K562 (cell line): ENCODE data around the gene GNB2. TPM values are rescaled to one million over a fixed set of nuclear protein-coding genes. Genes with fewer than 3 reads are reported as not detected.

Source experiments
- BRF1 ChIP-seq: IDR thresholded peaks from 3 replicates; pipeline ENCODE4 v1.6.1; 2011; ENCODE audit warnings: borderline replicate concordance, mild to moderate bottlenecking; ENCODE audit not compliant: insufficient read length; ENCODE audit errors: extremely low read depth
- CBFA2T2 ChIP-seq: fragments of 450-650 bp; conservative IDR thresholded peaks from 2 replicates; pipeline ENCODE4 v1.6.1; 2017; ENCODE audit warnings: mild to moderate bottlenecking
- COPS2 ChIP-seq: fragments of 450-650 bp; conservative IDR thresholded peaks from 2 replicates; pipeline ENCODE4 v1.6.1; 2016; ENCODE audit warnings: mild to moderate bottlenecking, moderate library complexity
- CREB5 ChIP-seq: fragments of 250-450 bp; sonication (Bioruptor Pico); IDR thresholded peaks from 2 replicates; pipeline ENCODE4 v1.5.0; 2020; ENCODE audit warnings: mild to moderate bottlenecking
- DNMT1 ChIP-seq: fragments of 450-650 bp; IDR thresholded peaks from 2 replicates; pipeline ENCODE4 v1.6.1; 2016; ENCODE audit warnings: antibody characterized with exemption, mild to moderate bottlenecking
- ELF2 ChIP-seq: fragments of 250-450 bp; sonication (Bioruptor Pico); IDR thresholded peaks from 2 replicates; pipeline ENCODE4 v1.5.0; 2021; ENCODE audit warnings: mild to moderate bottlenecking
- FOXA1 ChIP-seq: fragments of 450-650 bp; IDR thresholded peaks from 2 replicates; pipeline ENCODE4 v1.6.1; 2016; ENCODE audit warnings: mild to moderate bottlenecking, borderline replicate concordance
- FUS ChIP-seq: fragments of 200-400 bp; formaldehyde crosslinking; optimal IDR thresholded peaks from 2 replicates; pipeline ENCODE3; 2017; ENCODE audit warnings: low read depth, low read length
- HDAC2 ChIP-seq: fragments of 450-650 bp; IDR thresholded peaks from 2 replicates; pipeline ENCODE4 v1.6.1; 2016; ENCODE audit warnings: mild to moderate bottlenecking
- HDAC8 ChIP-seq: fragments of 450-650 bp; IDR thresholded peaks from 2 replicates; pipeline ENCODE4 v1.6.1; 2016; ENCODE audit warnings: mild to moderate bottlenecking, missing genetic modification characterization, moderate library complexity, missing compliant biosample characterization
- MAFF ChIP-seq: IDR thresholded peaks from 2 replicates; pipeline ENCODE4 v1.6.1; 2012; ENCODE audit warnings: low read length, improper control_type of control experiment
- POLR2B ChIP-seq: fragments of 450-650 bp; IDR thresholded peaks from 2 replicates; pipeline ENCODE4 v1.6.1; 2018; ENCODE audit warnings: low read depth; ENCODE audit not compliant: partially characterized antibody
- SIN3A ChIP-seq, 2 experiments: fragments of 150-350 bp in 1 of 2; IDR thresholded peaks; 2 replicates each; pipeline ENCODE4 v1.6.1; 2011 to 2016; ENCODE audit warnings: borderline replicate concordance in 2 of 2, low read depth in 2 of 2, low read length in 2 of 2, mild to moderate bottlenecking in 2 of 2, moderate library complexity in 2 of 2; ENCODE audit not compliant: control insufficient read depth in 1 of 2
- SUPT5H ChIP-seq: fragments of 450-650 bp; IDR thresholded peaks from 2 replicates; pipeline ENCODE4 v1.6.1; 2016
- TFAP4 ChIP-seq: sonication (generic); formaldehyde crosslinking; IDR thresholded peaks from 2 replicates; pipeline ENCODE4 v1.8.0; 2022; ENCODE audit warnings: missing genetic modification reagents, mild to moderate bottlenecking, moderate library complexity, borderline replicate concordance
- USF1 ChIP-seq: sonication (generic); formaldehyde crosslinking; IDR thresholded peaks from 2 replicates; pipeline ENCODE4 v1.9.0; 2022; ENCODE audit warnings: mild to moderate bottlenecking, missing genetic modification reagents
- ZBTB7A ChIP-seq: IDR thresholded peaks from 2 replicates; pipeline ENCODE4 v1.6.1; 2011; ENCODE audit warnings: low read depth, mild to moderate bottlenecking, low read length, moderate library complexity, borderline replicate concordance; ENCODE audit not compliant: control insufficient read depth
- ZFP36 ChIP-seq: fragments of 150-350 bp; IDR thresholded peaks from 2 replicates; pipeline ENCODE4 v1.6.1; 2018; ENCODE audit warnings: low read length, low read depth; ENCODE audit not compliant: partially characterized antibody
- ZFX ChIP-seq: sonication (generic); formaldehyde crosslinking; IDR thresholded peaks from 2 replicates; pipeline ENCODE4 v1.8.0; 2022; ENCODE audit warnings: mild to moderate bottlenecking, missing genetic modification reagents, moderate library complexity
- ZNF175 ChIP-seq: fragments of 200-800 bp; sonication (Bioruptor generic); IDR thresholded peaks from 2 replicates; pipeline ENCODE4 v1.6.1; 2016; ENCODE audit warnings: low read depth, mild to moderate bottlenecking, missing genetic modification characterization, missing compliant biosample characterization
- ZNF217 ChIP-seq: sonication (generic); formaldehyde crosslinking; IDR thresholded peaks from 2 replicates; pipeline ENCODE4 v1.8.0; 2022; ENCODE audit warnings: mild to moderate bottlenecking, missing genetic modification reagents
- ZNF695 ChIP-seq: fragments of 450-650 bp; formaldehyde crosslinking; IDR thresholded peaks from 2 replicates; pipeline ENCODE4 v1.4.0; 2020; ENCODE audit warnings: mild to moderate bottlenecking, moderate library complexity
- polyA plus RNA-seq, 8 experiments: library from polyadenylated mRNA; depleted of rRNA in 4 of 8; stranded (reverse) in 5 of 8; unstranded in 3 of 8; fragments of >200 nt; fragmentation: Nextera tagmentation in 2 of 8; fragmentation: Illumina TruSeq in 1 of 8; extraction: Ambion mirVana in 2 of 8; extraction: Trizol in 1 of 8; gene quantifications; 2 replicates each; pipeline versions ENCODE4 v1.2.1 to v1.2.3, GENCODE V29; 2011 to 2014; ENCODE audit warnings: inconsistent platforms in 1 of 8, missing spikeins in 1 of 8
- total RNA-seq, 7 experiments: library from RNA; depleted of rRNA in 6 of 7; stranded (reverse); fragments of >200 nt in 6 of 7; fragmentation: Illumina TruSeq in 2 of 7; extraction: Trizol in 2 of 7; gene quantifications; 2 replicates each; pipeline versions ENCODE4 v1.2.1 to v1.2.3, GENCODE V29; 2011 to 2021; ENCODE audit warnings: low replicate concordance in 1 of 7

The GNB2 gene
- total and polyA plus RNA-seq, 9 of the 15 experiments (the other 6 are each of a cell fraction or from before 2014, with no cell fraction given) = 0.65 to 320 (median 104) TPM

- TF ChIP-seq ZBTB7A (peak; percentile 93), HDAC2 (peak; percentile 30; the same call in 1 of the 2 replicates), ELF2 (no peak), CREB5 (CRISPR knock-in tag) (no peak), ZNF175 (0 out of 2 replicates have a peak, but pooled peaks have one; percentile 48), COPS2 (no peak), FOXA1 (no peak), ZFX (CRISPR knock-in tag) (peak; percentile 75), ZFP36 (peak; percentile 98), BRF1 (no peak), ZNF217 (CRISPR knock-in tag) (no peak), HDAC8 (tag) (no peak), POLR2B (no peak), TFAP4 (CRISPR knock-in tag) (no peak), USF1 (CRISPR knock-in tag) (peak; percentile 79), DNMT1 (no peak), ZNF695 (CRISPR knock-in tag) (no peak), SUPT5H (no peak), MAFF (no peak), CBFA2T2 (peak; percentile 82), SIN3A (IDR thresholded peaks at IDR 0.05; ENCODE audit: borderline replicate concordance in 2 of 2, control insufficient read depth in 1 of 2, low read depth in 2 of 2, low read length in 2 of 2) (peak in 1 of 2 experiments; percentile 17; a peak in 1 of 4 replicates), FUS (no peak)
These were observed 20.7 kb downstream of the GNB2 start, which contains the start of gene GIGYF1 (continued) for GRCh38 chr7:100694098-100694745.
